K562 (cell line): ENCODE data around the gene POLR3K. TPM values are rescaled to one million over a fixed set of nuclear protein-coding genes. Genes with fewer than 3 reads are reported as not detected.

ENCODE experiments used
- AFF4 ChIP-seq: sonication (generic); formaldehyde crosslinking; IDR thresholded peaks from 2 replicates; pipeline ENCODE4 v1.8.0; 2023; ENCODE audit warnings: mild to moderate bottlenecking, missing genetic modification reagents
- BMI1 ChIP-seq: fragments of 150-350 bp; IDR thresholded peaks from 2 replicates; pipeline ENCODE4 v1.6.1; 2014; ENCODE audit warnings: low read length
- CBX2 ChIP-seq: fragments of 200-600 bp; sonication (generic); IDR thresholded peaks from one replicate; pipeline ENCODE4 v1.6.1; 2012; ENCODE audit warnings: mild to moderate bottlenecking, low read length, inconsistent platforms; ENCODE audit not compliant: insufficient read depth, poor library complexity, severe bottlenecking
- CREB5 ChIP-seq: fragments of 250-450 bp; sonication (Bioruptor Pico); IDR thresholded peaks from 2 replicates; pipeline ENCODE4 v1.5.0; 2020; ENCODE audit warnings: mild to moderate bottlenecking
- E2F6 ChIP-seq, 2 experiments: IDR thresholded peaks; 2 replicates each; pipeline ENCODE4 v1.6.1; 2011; ENCODE audit warnings: borderline replicate concordance in 1 of 2, control low read depth in 1 of 2, low read depth in 1 of 2, low read length in 1 of 2, mild to moderate bottlenecking in 1 of 2, mixed read lengths in 1 of 2, moderate library complexity in 1 of 2; ENCODE audit not compliant: insufficient read depth in 1 of 2, insufficient read length in 1 of 2, poor library complexity in 1 of 2, severe bottlenecking in 1 of 2; ENCODE audit errors: extremely low read depth in 1 of 2
- EWSR1 ChIP-seq: fragments of 450-650 bp; IDR thresholded peaks from 2 replicates; pipeline ENCODE4 v1.6.1; 2018; ENCODE audit warnings: borderline replicate concordance, mild to moderate bottlenecking, low read depth, moderate library complexity; ENCODE audit not compliant: partially characterized antibody
- FUS ChIP-seq: fragments of 200-400 bp; formaldehyde crosslinking; optimal IDR thresholded peaks from 2 replicates; pipeline ENCODE3; 2017; ENCODE audit warnings: low read depth, low read length
- GATAD2B ChIP-seq: fragments of 450-650 bp; IDR thresholded peaks from 2 replicates; pipeline ENCODE4 v1.6.1; 2017; ENCODE audit warnings: mild to moderate bottlenecking, borderline replicate concordance
- HDAC2 ChIP-seq: fragments of 450-650 bp; IDR thresholded peaks from 2 replicates; pipeline ENCODE4 v1.6.1; 2016; ENCODE audit warnings: mild to moderate bottlenecking
- JUN ChIP-seq, 2 experiments: sonication (generic) in 1 of 2; formaldehyde crosslinking in 1 of 2; IDR thresholded peaks; 2 replicates each; pipeline versions ENCODE4 v1.6.1 to v1.8.0; 2012 to 2022; ENCODE audit warnings: borderline replicate concordance in 2 of 2, mild to moderate bottlenecking in 2 of 2, improper control_type of control experiment in 1 of 2, low read depth in 1 of 2, low read length in 1 of 2, missing genetic modification reagents in 1 of 2
- KLF1 ChIP-seq: fragments of 450-650 bp; IDR thresholded peaks from 2 replicates; pipeline ENCODE4 v1.6.1; 2016; ENCODE audit warnings: missing genetic modification characterization, missing compliant biosample characterization
- KLF10 ChIP-seq: fragments of 250-450 bp; sonication (Bioruptor Pico); IDR thresholded peaks from 2 replicates; pipeline ENCODE4 v1.6.1; 2021; ENCODE audit warnings: matching md5 sums
- MTA3 ChIP-seq: fragments of 450-650 bp; formaldehyde crosslinking; IDR thresholded peaks from 2 replicates; pipeline ENCODE4 v1.6.1; 2017; ENCODE audit warnings: mild to moderate bottlenecking, borderline replicate concordance
- PHF8 ChIP-seq: fragments of 200-600 bp; sonication (generic); IDR thresholded peaks from 2 replicates; pipeline ENCODE4 v1.6.1; 2012; ENCODE audit warnings: mixed run types, mild to moderate bottlenecking, inconsistent platforms, low read length, moderate library complexity, borderline replicate concordance
- RHOXF2B ChIP-seq: fragments of 250-450 bp; sonication (Bioruptor Pico); conservative IDR thresholded peaks from 2 replicates; pipeline ENCODE4 v1.5.1; 2021
- polyA plus RNA-seq, 8 experiments: library from polyadenylated mRNA; depleted of rRNA in 4 of 8; stranded (reverse) in 5 of 8; unstranded in 3 of 8; fragments of >200 nt; fragmentation: Nextera tagmentation in 2 of 8; fragmentation: Illumina TruSeq in 1 of 8; extraction: Ambion mirVana in 2 of 8; extraction: Trizol in 1 of 8; gene quantifications; 2 replicates each; pipeline versions ENCODE4 v1.2.1 to v1.2.3, GENCODE V29; 2011 to 2014; ENCODE audit warnings: inconsistent platforms in 1 of 8, missing spikeins in 1 of 8
- total RNA-seq, 7 experiments: library from RNA; depleted of rRNA in 6 of 7; stranded (reverse); fragments of >200 nt in 6 of 7; fragmentation: Illumina TruSeq in 2 of 7; extraction: Trizol in 2 of 7; gene quantifications; 2 replicates each; pipeline versions ENCODE4 v1.2.1 to v1.2.3, GENCODE V29; 2011 to 2021; ENCODE audit warnings: low replicate concordance in 1 of 7
- TF ChIP-seq, protein P1 (sequence below): fragments of 450-650 bp; IDR thresholded peaks from 2 replicates; pipeline ENCODE4 v1.7.1; 2018; ENCODE audit warnings: mild to moderate bottlenecking, low read depth; ENCODE audit not compliant: partially characterized antibody

The POLR3K gene
- total and polyA plus RNA-seq, 9 of the 15 experiments (the other 6 are each of a cell fraction or from before 2014, with no cell fraction given): 42.1 to 315 (median 86.7) TPM

- TF ChIP-seq E2F6 (IDR thresholded peaks at IDR 0.05; ENCODE audit: borderline replicate concordance in 1 of 2, extremely low read depth in 1 of 2, insufficient read depth in 1 of 2, insufficient read length in 1 of 2, low read depth in 1 of 2, low read length in 1 of 2, poor library complexity in 1 of 2, severe bottlenecking in 1 of 2): peak in 1 of 2 experiments; percentile 43
- TF ChIP-seq, protein P1, sequence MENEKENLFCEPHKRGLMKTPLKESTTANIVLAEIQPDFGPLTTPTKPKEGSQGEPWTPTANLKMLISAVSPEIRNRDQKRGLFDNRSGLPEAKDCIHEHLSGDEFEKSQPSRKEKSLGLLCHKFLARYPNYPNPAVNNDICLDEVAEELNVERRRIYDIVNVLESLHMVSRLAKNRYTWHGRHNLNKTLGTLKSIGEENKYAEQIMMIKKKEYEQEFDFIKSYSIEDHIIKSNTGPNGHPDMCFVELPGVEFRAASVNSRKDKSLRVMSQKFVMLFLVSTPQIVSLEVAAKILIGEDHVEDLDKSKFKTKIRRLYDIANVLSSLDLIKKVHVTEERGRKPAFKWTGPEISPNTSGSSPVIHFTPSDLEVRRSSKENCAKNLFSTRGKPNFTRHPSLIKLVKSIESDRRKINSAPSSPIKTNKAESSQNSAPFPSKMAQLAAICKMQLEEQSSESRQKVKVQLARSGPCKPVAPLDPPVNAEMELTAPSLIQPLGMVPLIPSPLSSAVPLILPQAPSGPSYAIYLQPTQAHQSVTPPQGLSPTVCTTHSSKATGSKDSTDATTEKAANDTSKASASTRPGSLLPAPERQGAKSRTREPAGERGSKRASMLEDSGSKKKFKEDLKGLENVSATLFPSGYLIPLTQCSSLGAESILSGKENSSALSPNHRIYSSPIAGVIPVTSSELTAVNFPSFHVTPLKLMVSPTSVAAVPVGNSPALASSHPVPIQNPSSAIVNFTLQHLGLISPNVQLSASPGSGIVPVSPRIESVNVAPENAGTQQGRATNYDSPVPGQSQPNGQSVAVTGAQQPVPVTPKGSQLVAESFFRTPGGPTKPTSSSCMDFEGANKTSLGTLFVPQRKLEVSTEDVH: no peak
- no peak for TF ChIP-seq CBX2
- peak; percentile 83 for TF ChIP-seq HDAC2
- TF ChIP-seq KLF1 (tag): 0 out of 2 replicates have a peak, but pooled peaks have one; percentile 54
- TF ChIP-seq MTA3: peak; percentile 75
- TF ChIP-seq AFF4 (CRISPR knock-in tag): no peak
- no peak for TF ChIP-seq CREB5 (CRISPR knock-in tag)
- no peak for TF ChIP-seq BMI1
- no peak for TF ChIP-seq PHF8
- TF ChIP-seq KLF10 (CRISPR knock-in tag): no peak
- no peak for TF ChIP-seq EWSR1
- no peak for TF ChIP-seq FUS
- no peak for TF ChIP-seq RHOXF2B (CRISPR knock-in tag)
- TF ChIP-seq JUN (IDR thresholded peaks at IDR 0.05; ENCODE audit: borderline replicate concordance, low read depth, low read length): peak; percentile 89
- TF ChIP-seq JUN (CRISPR knock-in tag; IDR thresholded peaks at IDR 0.05; ENCODE audit: borderline replicate concordance): 0 out of 2 replicates have a peak, but pooled peaks have one; percentile 63
- peak; percentile 77; the same call in 1 of the 2 replicates for TF ChIP-seq GATAD2B
Observed at GRCh38 chr16:72561-73548, 19.4 kb upstream of the POLR3K start, which contains the start of gene RHBDF1 (continued).
